GM19328 (cell line): ENCODE measurements around the gene FAM171A1.

Experiments
- ATAC-seq: cut with Tn5 transposase; IDR thresholded peaks from one replicate; pipeline ENCODE4 v1.9.1; 2021; ENCODE audit warnings: mild to moderate bottlenecking, moderate library complexity; ENCODE audit not compliant: unreplicated experiment

The FAM171A1 gene

DNA sequence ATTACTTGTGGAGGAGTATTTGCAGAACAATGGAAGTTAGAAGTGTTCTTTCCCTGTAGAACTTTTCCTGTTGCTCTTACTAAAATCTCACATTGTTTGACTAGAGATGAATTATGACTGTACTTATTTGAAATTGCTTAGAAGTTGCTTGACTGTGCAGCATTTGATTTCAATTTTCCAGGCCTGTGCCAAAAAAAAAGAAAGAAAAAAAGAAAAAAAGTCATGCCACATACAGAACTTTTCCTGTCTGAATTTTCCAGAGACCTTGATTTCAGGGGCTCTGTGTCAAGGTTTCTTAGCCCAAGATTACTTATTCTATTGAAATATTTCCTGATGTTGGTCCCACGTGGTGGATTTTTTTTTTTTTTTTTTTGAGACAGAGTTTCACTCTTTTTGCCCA, 3.5 kb upstream of the FAM171A1 start:
- no peak for ATAC-seq

DNA sequence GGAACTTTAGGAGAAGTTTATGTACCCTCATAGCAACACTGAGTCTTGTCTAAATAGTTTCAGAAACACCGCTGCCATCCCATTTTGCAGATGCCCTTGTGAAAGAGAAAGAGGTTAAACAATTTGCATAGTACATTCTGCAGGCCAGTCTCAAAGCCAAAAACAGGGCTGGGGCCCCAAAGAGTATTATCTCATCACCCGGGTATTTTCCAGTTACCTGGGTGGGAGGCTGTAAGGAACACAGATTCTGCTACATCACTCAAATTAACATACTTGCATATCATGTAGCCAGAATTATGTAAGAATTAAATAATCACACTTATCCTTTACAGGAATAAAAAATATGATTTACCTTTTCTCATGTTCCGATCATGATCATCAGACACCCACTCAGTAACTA, 3.1 kb upstream of the FAM171A1 start:
- no peak for ATAC-seq

DNA sequence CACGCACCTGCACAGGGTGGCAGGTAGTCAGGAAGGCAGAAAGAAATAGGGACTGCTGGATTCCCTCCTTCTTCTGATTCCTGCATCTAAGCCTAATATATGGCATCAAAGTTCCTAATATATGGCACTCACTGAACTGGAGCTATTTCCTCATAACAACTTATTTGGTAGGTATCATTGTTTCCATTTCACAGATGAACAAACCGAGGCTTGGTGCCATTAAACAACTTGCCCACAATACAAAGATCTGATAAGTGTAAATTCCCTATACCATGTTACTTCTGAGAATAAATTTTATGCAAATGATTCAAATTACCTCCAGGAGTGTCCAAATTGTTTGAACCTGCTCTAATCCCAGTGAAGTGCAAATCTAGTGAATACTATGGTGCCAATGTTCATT, 2.1 kb upstream of the FAM171A1 start:
- no peak for ATAC-seq

DNA sequence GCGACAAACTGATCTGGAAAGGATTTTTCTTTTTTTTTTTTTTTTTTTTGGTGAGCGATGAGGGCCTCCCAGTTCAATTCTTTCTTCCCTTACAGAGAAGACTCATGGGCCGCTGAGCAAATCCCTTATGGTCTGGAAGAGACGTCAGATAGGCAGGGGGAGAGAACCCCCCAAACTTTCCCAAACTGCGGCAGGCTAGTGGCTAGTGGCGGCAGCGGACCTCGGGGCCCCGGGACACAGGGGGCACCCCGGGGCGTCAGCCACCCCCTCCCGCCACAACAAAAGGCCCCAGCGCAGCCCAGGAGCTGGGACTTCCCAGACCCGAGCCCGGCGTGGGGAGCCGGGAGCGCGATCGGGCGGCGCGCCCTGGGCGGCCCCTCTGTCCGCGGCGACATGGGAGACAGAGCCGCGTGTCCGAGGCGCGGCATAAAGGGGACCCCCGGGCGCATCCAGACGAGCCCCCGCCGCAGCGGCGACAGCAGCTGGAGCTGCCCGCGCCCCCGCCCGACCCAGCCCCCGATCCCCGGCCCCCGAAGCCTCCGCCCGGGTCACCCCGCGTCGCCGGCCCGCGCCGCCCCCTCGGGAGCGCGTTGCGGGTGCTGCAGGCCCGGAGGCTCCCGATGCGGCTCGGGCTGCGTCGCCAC, 755 bp downstream of the FAM171A1 start:
- ATAC-seq: no peak

DNA sequence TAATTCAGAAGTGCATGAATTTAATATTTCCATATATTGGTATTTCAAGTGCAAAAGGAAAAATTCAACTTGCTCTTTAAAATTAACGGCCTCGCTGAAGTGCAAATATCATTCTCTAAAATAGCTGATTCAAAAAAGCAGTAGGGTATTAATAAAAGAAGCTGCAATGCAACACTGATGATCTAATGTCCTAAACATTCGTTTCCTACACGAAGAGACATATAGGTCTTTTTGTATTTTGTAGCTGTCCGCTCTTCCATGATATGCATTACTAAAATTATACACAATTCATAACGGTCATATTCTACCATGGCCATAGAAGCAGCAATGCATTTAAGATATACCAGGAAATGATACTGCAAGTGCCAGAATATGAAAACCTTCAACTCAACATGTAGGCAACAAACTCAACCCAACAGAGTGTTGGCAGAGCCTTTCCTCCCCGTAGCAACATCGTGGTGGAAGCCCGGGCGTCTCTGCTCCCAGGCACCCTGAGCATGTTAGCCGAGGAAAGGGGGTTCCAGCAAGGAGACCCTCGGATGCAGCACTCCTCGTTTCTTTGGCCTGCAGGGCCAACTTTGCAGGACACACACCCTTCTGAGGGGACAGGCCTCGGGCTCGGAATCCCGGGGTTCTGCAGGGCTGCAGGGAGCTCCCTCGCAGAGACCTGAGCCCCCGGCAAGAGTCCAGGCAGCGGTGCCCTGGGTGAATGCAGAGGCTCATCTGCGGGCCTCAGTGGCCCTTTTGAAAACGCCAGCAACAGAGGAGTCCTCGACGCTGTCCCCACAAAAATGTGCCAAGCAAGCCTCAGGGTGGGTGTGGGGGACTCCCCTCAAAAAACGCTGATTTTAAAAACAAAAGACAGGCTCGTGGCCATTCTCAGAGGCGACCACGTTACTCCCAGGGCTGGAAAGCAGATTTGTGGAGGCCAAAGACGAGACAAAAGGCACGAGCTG, 1.6 kb downstream of the FAM171A1 start:
- no peak for ATAC-seq

DNA sequence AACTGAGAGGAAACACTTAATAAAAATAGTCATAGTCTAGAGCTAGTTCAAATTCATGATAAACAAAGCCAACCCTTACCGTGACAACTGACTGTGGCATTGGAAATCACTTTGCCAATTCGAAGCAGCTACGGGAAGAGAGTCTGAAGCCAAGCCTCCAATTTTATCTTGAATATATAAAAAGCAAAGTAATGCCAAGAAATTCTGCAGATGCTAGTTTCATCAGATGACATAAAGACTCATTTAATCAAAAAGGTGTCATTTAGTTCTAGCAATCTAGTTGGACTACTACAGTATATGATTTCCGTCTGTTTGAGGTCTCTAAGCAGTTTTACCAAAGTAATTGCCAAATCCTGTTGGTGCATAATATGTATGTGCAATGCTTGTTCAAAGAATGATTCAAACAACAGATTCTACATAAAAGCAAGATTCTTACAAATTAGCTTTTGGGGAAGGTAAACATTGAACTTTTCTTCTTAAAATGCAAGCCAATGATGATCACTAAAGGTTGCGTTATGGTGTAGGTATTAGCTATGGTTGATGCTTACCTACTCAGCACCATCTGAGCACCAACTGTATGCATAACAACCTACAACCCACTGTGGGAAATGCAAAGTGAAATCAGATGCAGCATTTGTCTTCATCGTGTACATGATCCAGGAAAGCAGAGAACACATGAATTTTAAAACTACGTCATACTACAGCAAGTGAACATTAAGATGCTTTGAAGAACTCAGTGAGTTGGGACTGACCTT, 2.8 kb downstream of the FAM171A1 start:
- no peak for ATAC-seq

DNA sequence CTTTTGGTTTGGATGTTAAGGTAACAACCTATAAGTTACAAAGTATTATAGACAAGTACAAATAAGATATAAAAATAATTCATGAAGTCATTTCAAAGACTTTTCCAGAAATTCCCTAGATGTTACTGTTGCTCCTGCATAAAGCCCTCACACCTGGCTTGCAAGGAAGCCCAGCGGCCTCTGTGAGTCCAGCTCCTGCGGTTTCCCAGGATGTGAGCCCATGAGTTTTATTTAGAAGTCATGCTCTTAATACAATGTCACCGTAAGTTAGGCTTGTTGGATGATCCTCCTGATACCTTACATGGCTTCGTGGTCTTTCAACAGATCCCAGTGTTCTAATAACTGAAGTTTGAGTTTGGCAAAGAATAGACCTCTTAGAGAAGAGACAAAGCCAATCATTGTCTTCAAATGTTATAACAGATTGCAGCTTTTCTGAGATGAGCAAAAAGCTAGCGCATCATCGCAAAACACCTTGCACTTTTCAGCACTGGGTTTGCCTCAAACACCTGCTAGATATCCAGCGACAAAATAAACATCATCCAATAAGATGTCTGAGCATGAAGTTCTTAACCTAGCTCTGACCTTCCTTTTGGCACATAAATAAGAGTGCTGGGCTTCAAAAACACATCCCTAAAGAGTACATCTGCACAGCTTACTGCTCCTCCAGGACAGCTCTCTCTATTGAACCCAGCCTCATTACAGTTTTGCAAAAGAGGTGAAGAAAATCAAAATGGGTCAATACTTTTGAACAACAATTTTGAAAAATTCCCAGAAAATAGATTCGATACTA, 3.6 kb downstream of the FAM171A1 start:
- ATAC-seq: no peak

DNA sequence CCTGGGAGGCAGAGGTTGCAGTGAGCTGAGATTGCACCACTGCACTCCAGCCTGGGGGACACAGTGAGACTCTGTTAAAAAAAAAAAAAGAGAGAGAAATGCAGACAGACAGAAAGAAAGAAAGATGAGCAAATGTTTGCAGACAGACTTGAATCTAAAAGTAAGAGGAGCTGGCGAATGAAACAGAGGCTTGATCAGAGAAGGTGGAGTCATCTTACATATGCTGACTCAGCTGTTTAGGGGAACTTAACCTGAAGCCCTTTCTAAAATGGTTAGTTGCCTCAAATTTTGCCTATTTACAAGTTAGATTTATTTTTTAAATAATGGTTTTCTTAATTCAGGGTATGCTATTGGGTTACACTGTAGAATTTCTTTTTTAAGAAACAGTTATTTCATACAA, 5.4 kb downstream of the FAM171A1 start:
- no peak for ATAC-seq

DNA sequence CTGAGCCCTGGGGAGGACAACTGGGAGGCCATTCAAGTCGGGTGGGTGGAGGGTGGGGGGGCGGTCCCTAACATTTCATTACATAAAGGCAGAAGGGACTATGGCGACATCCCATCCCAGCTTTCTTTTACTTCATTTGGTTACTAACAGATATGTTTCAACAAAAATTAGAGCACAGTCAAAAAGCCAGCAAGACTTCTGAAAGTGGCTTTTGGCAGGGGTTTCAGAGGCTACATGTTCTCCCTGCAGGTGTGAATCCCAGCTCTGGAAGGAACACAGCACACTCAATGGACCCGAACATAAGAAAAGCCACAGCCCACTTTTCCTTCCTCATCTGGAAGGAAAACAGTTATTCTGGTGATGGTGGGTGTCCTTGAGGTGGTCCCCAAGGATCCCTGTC, 7.1 kb downstream of the FAM171A1 start:
- no peak for ATAC-seq

DNA sequence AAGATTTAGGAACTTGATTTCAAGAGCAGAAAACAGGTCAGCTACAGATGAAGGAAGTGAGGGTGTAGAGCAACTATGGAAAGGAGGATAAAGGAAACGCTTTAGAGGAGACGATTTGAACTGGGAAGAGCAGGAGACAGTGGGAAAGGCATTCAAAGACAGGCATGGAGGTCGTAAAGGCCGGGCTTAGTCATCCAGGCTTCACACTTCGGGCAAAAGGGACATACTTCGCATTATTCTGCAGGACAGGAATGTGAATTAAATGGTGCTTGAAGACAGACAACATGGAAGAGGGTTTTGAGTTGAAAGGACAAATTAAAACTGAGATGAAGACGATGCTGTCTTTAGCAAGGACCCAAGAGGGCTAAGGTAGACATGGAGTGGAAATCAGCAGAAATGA, 8.1 kb downstream of the FAM171A1 start:
- ATAC-seq: no peak

DNA sequence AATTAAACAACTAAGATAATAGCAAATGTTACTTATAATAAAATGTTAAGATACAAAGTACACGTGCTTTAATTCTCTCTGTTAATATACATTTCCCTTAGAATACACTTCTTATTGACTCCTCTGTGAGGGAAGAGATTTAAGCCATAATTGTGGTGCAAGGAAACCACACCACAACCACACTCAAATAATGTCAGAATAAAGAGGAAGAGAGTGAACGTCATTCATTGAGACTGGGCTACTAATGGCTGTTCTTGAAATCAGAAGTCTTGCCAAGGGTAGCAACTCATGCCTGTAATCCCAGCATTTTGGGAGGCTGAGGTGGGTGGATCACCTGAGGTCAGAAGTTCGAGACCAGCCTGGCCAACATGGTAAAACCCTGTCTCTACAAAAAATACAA, 10.0 kb downstream of the FAM171A1 start:
- no peak for ATAC-seq

DNA sequence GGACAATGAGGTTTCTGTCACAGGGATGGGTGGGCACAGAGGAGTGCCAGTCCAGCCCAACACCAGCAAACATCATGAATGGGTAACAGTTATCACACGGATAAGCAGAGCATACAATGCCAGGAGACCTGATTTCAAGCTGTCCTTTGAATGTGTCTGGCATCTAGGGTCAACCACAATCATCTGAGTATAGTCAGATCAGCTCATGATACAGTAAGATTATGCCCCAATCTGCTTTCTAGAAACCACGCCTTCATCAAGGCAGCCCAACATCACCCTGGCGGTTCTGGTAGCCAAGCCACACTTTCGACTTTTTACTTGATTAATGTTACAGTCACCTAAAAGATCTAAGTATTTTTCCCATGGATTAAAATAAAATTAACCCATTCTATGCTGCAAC, 10.5 kb downstream of the FAM171A1 start:
- no peak for ATAC-seq

DNA sequence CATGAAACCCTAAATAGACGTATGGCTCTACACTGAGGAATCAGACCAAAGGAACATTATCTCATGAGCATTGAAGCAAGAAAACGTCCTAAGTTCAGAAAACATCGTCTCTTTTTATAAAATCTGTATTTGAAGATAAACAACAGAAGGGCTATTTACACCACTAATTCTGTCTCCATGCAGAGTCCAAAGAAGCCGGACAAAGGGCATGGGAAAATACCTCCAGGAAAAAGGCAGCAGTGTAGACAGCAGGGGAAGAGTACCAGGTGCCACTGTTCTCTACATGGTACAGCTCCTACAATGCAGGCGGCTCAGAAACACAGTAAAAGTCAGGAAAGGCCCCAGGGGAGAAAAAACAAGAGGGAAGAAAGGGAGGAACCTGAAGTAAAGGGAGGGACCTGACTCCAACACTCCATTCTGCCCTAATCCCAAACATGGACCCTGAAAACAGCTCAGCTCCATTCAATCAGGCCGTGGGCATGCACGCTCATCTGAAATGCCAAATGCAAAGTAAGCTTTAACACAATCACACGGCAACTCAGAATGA, 17.5 kb downstream of the FAM171A1 start:
- ATAC-seq: no peak

DNA sequence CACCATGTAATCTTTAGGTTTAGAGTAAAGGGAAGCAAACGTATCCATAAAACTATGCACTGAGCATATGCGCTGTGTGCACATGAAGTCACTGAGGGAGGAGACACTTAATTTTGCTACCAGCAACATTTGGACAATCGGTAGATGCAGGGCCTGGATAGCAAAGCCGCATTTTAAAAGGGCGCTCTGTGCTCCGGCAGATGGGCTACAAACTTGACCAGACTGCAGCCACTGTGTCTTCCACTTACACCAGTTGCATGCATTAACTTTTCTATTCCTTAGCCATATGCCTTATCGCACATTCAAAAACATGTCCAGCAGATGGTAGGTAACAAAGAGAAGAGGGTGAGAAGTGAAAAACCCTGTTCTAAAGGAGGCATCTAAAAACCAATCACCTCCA, 18.3 kb downstream of the FAM171A1 start:
- ATAC-seq: no peak

DNA sequence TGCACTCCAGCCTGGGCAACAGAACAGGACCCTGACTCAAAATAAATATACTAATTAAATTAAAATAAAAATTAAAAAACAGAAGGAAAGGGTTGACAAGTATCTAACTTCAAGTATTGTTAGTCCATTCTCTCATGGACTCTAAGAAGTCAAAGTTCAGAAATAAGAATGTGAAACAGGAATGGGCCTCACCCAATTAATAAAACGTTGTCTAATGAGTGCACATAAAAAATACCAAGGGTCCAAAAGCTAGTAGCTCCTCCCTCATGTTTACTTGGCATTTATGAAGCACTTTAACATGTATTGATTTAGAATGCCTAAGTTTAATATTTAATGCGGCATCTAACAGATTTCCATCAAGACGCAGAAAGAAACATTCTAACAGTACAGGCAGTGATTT, 18.9 kb downstream of the FAM171A1 start:
- no peak for ATAC-seq

DNA sequence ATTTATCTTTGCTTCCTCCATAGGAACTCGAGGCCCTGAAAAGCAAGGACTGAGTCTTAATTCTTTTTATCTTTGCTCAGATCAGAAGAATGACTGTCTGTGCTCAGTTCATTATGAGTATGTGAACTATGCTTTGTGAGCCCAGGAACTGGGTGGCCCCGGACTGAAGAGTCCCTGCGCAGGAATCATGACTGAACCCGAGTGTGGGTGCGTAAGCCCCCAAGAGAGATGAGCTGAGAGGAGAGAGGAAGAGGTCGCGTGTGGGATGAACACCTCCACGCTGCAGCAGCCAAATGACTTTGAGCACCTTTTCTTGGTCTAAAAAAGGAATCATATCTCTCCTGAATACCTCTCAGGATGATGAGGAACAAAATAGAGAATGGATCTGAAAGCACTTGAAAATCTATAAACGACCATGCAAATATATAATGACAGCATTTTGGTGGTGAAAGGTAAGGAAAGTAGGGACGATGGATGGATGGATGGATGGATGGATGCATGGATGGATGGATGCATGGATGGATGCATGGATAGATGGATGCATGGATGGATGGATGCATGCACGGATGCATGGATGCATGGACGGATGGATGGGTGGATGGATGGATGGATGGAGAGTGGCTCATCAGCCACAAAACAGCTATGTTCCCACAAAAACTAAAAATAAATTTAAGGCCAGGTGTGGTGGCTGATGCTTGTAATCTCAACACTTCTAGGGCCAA, 19.8 kb downstream of the FAM171A1 start:
- ATAC-seq: no peak

DNA sequence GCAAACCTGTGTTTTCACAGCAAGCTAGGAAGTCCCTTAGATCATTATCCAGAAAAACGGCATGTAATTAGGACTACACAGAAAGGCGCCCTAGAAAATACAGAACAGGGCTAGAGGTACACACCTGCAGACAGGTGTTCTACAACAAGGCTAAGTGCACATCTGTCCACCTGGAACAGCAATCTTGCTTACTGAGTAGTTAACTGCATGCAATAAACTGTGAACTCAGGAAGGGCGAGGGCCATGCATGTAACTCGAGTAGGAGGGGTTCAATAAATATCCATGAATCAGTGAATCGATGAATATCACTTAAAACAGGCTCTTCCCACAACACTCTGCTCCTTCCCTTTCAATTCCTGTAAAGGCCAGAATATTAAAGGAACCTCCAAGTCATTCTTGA, 22.0 kb downstream of the FAM171A1 start:
- ATAC-seq: no peak

DNA sequence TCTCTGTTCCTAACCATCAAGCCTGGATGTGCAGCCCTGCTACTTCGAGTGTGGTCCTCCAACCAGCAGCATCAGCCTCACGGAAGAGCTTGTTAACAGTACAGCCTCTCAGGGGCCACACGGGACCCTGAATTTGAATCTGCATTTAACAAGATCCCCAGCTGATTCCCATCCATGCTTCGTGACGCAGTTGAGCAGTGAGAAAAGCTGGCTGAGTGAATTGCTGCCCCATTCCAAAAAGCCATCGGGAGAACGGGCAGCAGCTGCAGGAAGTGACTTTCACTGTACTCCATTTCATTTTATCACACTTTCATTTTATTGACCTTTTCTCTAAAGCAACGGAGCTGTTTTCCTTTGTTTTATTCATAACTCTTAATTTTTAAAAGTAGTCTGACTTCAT, 22.5 kb downstream of the FAM171A1 start:
- ATAC-seq: no peak

DNA sequence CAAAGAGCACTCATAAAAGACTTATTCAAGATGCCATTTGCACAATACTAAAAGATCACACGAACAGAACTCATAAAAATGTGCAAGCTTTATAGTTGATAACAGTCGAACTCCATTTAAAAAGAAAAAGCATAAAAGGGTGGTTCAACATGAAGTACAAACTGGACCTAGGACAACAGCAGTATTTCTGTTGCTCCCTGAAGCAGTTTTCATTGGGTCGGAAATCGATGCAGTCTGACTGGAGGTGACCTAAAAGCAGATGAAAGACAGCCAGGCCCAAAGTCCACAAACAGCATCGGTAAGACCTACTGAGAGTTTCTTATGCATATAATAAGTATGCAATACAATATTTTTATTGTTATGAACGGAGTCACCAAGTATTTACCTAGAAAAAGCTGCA, 23.9 kb downstream of the FAM171A1 start:
- ATAC-seq: no peak
